EL (cell line): ENCODE data around the gene HSD17B1.
"Not testable (repeated sequence)": the region's sequence is repeated elsewhere in the genome, so short reads cannot be mapped to it uniquely, and the experiment has no call there.

Source experiments
- DNase-seq: peaks from one replicate; pipeline ENCODE4 v3.0.0-alpha.2; 2016

The HSD17B1 gene

DNA sequence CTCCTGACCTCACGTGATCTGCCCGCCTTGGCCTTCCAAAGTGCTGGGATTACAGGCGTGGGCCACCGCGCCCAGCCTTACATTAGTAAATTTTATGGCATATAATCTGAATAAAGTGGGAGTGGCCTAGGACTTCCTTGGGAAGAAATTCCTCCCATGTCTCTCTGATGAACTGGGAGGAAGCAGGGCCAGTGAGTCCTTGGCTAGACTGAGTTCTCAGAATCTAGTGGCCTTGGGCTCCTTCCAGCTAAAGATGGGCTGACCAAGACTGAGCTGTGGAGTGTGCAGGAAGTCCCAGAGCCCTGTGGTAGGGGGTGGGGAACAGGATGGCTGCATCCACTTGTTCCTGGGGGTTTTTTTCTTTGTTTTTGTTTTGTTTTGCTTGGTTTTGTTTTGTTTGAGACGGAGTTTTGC, 26.7 kb upstream of the HSD17B1 start:
- peak; percentile 81 for DNase-seq

DNA sequence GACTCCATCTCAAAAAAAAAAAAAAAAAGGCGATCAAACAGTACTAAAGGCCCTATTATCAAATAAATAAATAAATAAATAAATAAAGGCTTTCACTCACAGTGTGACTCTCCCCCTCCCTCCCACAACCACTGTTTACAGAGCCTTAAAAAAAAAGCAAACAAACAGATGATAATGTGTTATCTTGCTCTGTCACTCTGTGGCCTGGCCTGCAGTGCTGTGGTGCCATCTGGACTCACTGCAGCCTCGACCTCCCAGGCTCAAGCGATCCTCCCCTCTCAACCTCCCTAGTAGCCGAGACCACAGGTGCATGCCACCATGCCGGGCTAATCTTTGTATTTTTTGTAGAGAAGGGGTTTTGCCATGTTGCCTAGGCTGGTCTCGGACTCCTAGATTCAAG, 24.8 kb upstream of the HSD17B1 start:
- no peak for DNase-seq

DNA sequence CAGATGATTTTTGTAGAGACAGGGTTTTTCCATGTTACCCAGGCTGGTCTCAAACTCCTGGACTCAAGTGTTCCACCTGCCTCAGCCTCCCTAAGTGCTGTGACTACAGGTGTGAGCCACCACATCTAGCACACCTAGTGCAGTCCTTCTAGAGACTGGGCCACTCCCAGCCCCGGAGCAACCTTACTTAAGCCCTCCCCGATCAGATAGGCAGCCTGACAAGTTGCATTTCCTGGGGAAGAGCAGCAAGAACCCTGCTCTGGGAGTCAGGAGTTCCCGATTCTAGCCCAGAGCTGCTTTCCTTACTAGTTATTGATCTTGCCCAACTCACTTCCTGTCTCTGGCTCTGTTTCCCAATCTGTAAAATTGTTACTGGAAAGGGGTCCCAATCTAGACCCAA, 23.7 kb upstream of the HSD17B1 start:
- DNase-seq: no peak

- no peak for DNase-seq
Observed at GRCh38 chr17:42530952-42531454, 21.7 kb upstream of the HSD17B1 start.

GRCh38 chr17:42531455-42532354, 21.0 kb upstream of the HSD17B1 start:
- peak; percentile 59 for DNase-seq

- DNase-seq: no peak
Observed at GRCh38 chr17:42535155-42536047, 17.3 kb upstream of the HSD17B1 start.

GRCh38 chr17:42536048-42536371, 16.7 kb upstream of the HSD17B1 start, which contains the start of gene NAGLU:
Gene NAGLU (plus strand): TSS chr17:42536241. CDS start chr17:42536273, 32 bp downstream.
- peak; percentile 91 for DNase-seq

DNA sequence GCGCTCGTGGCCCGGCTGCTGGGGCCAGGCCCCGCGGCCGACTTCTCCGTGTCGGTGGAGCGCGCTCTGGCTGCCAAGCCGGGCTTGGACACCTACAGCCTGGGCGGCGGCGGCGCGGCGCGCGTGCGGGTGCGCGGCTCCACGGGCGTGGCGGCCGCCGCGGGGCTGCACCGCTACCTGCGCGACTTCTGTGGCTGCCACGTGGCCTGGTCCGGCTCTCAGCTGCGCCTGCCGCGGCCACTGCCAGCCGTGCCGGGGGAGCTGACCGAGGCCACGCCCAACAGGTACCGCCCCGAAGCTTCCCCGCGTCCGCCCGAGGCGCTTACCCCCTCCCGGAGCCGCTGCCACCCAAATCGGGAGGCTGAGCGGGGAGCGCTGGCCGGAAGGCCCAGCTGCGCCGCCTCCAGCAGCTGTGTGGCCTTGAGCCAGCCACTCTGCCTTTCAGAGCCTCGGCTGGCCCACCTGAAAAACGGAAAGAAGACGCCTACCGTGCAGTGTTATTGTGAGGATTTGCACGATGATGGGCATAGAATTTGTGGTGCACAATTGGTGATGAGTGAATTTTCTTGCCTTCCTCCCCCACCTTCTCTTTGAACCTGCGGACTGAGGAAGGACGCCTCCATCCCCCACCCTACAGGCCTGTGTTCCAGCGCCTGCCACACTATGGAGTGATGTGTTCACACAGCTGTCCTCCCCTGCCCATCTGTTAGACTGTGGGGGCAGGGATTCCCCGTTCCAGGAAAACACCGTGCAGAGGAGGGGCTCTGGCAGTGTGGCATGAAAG, 16.2 kb upstream of the HSD17B1 start:
- peak; percentile 88 for DNase-seq

DNA sequence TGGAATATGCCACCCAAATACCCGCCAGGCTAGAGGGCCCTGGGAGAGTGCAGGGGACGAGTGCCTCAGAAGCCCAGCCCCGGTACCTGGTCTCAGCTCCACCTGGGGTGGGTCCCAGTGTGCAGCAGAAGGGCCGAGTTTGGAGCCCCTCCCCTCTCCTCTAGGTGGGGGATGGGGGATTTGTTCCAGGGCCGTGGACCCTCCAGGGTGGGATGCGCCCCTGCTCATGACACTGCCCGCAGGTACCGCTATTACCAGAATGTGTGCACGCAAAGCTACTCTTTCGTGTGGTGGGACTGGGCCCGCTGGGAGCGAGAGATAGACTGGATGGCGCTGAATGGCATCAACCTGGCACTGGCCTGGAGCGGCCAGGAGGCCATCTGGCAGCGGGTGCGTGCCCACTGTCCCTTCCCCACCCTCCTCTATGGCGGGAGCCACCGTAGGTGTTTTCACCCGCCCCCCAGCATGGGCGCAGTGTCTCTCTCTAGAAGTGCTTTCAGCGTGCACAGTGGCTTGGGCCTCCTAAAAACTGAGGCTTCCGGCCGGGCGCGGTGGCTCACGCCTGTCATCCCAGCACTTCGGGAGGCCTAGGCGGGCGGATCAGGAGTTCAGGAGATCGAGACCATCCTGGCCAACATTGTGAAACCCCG, 15.4 kb upstream of the HSD17B1 start:
- no peak for DNase-seq

- no peak for DNase-seq
Observed at GRCh38 chr17:42537826-42538451, 14.8 kb upstream of the HSD17B1 start.

DNA sequence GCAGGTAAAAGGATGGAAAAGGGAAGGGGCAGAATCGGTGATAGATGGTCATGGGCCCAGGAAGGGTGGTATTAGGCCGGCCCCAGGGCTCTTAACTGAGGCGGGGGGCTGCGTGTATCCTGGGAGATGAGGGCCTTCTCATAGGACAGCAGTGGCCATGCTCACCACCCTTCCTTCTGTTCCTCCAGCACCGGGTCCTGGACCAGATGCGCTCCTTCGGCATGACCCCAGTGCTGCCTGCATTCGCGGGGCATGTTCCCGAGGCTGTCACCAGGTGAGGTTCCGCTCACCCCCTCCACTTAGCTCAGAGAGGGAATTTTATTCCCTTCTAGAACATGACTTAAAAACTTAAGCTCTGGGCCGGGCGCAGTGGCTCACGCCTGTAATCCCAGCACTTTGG, 14.2 kb upstream of the HSD17B1 start:
- no peak for DNase-seq

- not testable (repeated sequence) for DNase-seq
Observed at GRCh38 chr17:42540558-42540957, 12.2 kb upstream of the HSD17B1 start.

GRCh38 chr17:42541041-42541833, 11.5 kb upstream of the HSD17B1 start:
- DNase-seq: no peak

DNA sequence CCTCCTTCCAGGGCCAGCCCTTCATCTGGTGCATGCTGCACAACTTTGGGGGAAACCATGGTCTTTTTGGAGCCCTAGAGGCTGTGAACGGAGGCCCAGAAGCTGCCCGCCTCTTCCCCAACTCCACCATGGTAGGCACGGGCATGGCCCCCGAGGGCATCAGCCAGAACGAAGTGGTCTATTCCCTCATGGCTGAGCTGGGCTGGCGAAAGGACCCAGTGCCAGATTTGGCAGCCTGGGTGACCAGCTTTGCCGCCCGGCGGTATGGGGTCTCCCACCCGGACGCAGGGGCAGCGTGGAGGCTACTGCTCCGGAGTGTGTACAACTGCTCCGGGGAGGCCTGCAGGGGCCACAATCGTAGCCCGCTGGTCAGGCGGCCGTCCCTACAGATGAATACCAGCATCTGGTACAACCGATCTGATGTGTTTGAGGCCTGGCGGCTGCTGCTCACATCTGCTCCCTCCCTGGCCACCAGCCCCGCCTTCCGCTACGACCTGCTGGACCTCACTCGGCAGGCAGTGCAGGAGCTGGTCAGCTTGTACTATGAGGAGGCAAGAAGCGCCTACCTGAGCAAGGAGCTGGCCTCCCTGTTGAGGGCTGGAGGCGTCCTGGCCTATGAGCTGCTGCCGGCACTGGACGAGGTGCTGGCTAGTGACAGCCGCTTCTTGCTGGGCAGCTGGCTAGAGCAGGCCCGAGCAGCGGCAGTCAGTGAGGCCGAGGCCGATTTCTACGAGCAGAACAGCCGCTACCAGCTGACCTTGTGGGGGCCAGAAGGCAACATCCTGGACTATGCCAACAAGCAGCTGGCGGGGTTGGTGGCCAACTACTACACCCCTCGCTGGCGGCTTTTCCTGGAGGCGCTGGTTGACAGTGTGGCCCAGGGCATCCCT, 9.3 kb upstream of the HSD17B1 start:
- no peak for DNase-seq

- DNase-seq: no peak
Observed at GRCh38 chr17:42544874-42545283, 7.8 kb upstream of the HSD17B1 start.

- DNase-seq: not testable (repeated sequence)
Observed at GRCh38 chr17:42545755-42546505, 6.8 kb upstream of the HSD17B1 start.

DNA sequence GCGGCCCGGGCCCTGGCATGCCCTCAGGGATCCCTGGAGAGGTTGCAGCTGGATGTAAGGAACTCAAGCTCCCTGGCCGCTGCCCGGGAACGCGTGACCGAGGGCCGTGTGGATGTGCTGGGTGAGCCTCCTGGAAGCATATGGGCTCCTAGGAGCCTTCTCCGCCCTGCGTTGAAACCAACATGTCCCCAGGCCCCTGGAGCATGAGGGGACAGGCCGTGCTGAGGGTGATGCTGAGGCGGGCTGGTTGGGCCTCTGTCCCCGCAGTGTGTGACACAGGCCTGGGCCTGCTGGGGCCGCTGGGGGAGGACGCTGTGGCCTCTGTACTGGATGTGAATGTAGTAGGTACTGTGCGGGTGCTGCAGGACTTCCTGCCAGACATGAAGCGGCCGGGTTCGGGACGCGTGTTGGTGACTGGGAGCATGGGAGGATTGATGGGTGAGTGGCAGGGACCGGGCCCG, 5.7 kb upstream of the HSD17B1 start:
- DNase-seq: no peak

GRCh38 chr17:42547698-42548069, 5.0 kb upstream of the HSD17B1 start:
- no peak for DNase-seq
